CD4-positive, alpha-beta T cell treated with Interferon alpha-2 for 1 hour (primary cell): Measurements from ENCODE around the gene FBXW5.

Experiments used
- DNase-seq, 2 donors: peaks; one replicate each; pipeline ENCODE4 v3.0.0-alpha.2; 2020 to 2022

Gene FBXW5

GRCh38 chr9:136978073-136978864 lies 33.7 kb upstream of the FBXW5 start:
- peak; percentile 71 to 77 for DNase-seq

DNA sequence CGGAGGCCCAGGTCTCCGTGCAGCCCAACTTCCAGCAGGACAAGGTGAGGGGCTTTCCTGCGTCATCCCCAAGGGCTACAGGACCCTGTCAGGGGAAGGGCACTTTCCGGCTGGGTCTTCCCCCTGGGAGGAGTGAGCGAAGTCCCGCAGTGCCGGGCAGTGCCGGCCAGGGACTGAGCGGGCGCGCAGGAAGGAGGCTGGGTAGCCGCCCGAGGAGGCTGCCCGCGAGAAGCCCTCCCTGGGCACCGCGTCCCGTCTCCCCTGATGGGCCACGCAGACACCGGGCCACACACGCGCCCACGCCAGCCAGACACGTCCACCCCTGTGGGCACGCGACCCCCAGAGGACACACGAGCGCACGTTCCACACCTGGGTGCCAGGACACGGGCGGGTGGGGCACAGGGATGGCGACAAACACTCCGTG lies 33.1 kb upstream of the FBXW5 start:
- DNase-seq = no peak

GRCh38 chr9:136977223-136977622 lies 32.7 kb upstream of the FBXW5 start, which contains the start of gene PTGDS:
PTGDS (plus strand) TSS chr9:136977504; CDS start chr9:136977579, 75 bp downstream.
- DNase-seq = no peak

DNA sequence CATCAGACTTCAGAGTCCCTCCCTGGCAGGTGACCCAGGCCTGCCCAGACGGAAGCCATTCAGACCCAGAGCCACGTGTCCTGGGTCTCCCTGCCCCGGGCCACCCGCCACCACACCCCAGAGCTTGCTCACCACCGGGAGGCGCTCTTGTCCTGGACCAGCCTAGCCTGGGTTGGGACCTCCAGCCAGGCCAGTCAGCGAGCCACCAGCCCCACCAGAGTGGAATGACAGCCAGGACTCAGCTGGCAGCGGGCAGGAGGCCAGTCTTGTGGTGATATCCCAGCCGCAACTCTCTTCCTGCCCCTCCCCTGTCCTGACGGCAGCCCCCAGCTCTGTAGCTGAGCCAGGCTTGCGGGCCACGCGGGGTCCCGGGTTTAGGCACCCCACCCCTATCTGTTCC lies 31.1 kb upstream of the FBXW5 start:
- DNase-seq = peak; percentile 26 to 51

DNA sequence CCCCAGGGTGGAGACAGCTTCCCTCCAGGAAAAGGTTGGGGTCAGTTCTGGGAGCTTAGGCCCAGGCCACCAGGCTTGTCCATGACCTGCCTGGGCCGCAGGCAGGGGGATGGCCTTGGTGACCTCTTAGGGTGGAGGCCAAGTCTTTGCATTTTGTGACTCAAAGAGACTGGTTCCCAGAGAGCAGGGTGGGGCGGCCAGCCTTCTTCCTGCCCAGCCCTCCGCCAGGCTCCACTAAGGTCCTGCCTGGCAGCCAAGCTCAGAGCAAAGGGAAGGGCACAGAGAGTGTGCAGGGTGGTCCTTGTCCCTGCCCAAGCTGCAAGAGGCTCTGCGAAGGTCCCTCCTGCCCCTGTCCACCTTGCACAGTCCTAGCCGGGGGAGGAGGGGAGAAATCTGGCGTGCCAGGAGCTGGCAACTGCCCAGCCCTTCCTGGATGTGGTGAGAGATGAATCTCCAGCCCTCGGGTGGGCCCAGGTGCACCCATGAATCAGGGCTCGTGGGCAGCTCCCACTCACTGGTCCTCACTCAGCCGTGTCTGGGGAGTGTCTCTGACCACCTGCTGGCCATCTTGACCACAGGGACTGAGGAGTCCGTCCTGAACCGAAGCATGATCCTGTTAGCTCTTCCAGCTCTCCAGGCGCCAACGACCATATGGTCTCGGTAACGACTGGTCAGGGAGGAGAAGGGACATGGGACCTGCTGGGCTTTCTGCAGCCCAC lies 30.4 kb upstream of the FBXW5 start:
- peak in 1 of 2 donors; percentile 28 for DNase-seq

DNA sequence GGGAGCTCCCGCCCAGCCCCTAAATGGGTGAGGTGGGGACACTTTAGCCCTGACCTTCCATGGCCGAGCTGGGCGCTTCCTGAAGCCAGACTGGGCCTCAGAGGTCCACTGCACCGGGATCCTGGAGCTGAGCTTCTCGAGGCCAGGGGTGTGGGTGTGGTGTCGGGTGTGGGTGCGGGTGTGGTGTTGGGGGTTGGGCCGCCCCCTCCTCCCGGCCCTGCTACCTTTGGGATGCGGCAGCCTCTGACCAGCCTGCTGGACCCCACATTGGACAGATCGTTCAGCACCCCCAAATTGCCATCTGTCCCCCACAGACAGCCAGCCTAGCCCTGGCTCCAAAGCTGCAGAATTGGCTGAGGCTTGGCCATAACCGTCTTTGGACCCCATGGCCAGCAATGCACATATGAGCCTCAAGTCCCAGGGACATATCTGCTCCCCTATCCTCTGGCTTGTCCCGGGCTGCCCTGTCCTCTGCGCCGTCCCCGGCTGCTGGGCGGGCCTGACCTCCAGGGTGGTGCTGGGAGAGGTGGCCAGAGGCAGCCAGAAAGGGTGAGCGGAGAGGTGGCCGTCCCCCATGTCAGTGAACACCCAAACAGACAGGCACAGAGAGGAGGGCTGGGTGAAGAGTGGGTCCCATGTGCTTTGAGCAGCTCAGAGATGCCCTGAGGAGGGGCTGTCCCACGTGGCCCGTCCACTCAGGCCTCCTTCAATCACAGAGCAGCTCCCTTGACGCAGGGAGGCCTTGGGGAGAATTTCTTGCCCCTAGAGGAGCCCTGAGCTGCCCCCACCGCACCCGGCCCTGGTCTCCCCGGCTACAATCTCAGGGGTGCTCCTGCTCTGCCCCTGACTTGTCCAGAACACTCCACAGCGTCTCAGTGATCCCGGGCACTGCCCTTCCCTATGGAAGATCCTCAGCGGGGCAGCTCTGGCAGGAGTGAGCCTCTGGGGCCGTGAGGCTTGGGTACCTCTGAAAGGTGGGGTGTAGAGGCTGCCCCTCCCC lies 29.4 kb upstream of the FBXW5 start:
- no peak for DNase-seq

DNA sequence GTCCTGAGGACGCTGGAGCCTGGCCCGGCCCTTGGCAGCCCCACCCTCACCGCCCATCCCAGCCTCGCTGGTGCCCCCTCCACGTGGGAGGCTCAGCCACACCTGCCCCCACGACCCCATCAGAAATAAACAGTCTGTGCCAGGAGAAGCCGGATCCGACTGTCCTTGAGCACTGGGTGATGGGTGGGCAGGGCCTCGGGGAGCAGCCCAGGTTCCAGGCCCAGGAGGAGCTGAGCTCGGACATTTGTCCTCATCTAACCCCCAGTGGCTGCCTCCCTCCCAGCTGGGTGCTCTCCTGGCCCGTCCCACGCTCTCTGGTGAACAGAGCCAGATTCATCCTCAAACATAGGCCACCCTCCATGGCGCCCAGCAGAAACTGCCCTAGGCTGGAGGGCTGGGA lies 28.2 kb upstream of the FBXW5 start:
- DNase-seq = no peak

DNA sequence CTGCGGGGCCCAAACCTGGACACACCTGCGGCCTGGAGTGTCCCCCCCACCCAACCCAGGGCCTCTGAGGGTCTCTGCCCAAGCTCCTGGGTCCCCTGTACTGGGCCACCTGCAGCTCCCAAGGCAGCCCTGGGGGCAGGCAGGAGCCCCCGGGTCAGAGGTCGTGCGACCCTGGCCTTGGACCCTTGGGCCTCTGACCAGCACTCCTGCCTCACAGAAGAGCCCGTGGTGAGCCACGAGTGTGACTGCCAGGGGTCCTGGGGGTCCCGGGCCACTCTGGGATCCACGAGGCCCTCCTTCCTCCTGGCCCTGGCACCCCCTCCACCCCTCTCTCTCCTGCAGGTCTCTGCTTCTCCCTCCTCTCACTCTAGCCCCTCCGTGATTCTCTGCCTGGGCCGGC lies 27.8 kb upstream of the FBXW5 start:
- no peak for DNase-seq

DNA sequence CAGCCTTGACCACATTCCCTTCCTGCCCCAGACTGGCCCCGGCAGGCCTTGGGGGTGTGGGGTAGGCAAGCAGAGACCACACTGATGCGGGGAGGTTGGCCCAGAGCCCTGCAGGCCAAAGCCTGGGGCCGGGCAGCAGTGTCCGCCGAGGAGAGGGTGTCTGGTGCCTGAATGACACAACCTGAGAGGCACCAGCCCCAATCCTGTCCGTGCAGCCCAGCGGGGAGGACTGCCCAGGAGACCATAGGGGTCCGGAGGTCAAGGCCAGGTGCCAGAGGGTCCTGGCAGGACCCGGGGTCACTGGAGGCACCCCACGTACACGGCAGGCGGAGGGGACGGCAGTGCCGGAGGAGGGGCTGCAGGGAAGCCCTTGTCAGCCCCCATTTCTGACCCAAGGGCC lies 27.2 kb upstream of the FBXW5 start:
- no peak for DNase-seq

DNA sequence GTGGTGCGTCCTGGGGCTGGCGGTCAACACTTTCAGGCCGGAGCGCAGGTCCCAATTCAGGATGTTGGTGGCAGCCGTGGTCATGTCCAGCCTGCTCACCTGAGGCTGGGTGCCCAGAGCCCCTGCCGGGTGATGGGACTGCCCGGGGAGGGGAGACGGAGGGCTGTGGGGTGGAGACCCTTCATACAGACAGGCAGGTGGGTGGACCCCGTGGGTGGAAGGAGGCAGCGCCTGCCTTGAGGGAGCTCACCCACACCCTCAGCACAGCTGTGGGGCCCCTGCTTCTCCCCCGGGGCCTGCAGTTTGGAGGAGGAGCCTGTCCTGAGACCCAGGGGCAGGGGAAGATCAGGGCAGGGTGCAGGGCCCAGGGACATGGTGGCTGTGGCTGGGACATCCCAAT lies 25.8 kb upstream of the FBXW5 start:
- no peak for DNase-seq

DNA sequence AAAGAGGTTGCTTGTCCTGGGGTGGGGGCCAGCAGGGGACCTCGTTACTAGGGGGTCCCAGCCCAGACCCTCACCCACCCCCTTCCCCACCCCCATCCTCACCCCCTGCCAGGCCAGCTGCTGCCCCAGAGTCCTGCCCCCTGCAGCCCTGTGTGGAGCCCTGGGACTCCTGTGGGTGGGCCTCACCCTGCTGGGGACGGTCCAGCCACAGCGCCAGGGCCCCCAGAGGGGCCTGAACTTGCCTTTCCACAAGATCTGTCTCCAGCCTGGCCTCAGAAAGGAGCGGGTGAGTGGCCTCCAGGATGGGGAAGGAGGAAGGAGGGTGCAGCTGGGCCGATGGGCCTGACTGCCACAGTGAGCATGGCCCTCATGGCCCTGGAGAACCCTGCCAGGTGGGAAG lies 25.2 kb upstream of the FBXW5 start:
- no peak for DNase-seq

DNA sequence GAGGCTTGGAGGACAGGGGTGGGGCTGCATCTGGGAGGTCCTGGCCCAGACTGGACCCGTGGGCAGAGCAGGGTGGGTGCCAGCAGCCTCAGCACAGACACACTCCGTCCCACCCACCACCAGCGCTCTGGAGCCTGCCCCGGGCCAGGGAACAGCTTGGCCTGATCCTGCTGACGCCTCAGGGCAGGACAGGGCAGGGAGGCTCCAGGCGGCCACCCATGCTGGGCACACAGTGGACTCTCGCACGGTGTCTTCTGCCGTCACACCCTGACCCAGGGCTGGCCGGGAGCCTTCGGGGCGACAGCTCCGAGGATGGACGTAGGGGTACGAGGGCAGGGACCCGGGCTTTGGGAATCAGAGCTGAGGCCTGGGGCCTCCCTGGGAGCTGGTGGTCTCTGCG lies 24.6 kb upstream of the FBXW5 start:
- no peak for DNase-seq

- DNase-seq = no peak
Observed at GRCh38 chr9:136968333-136969127, 24.0 kb upstream of the FBXW5 start.

DNA sequence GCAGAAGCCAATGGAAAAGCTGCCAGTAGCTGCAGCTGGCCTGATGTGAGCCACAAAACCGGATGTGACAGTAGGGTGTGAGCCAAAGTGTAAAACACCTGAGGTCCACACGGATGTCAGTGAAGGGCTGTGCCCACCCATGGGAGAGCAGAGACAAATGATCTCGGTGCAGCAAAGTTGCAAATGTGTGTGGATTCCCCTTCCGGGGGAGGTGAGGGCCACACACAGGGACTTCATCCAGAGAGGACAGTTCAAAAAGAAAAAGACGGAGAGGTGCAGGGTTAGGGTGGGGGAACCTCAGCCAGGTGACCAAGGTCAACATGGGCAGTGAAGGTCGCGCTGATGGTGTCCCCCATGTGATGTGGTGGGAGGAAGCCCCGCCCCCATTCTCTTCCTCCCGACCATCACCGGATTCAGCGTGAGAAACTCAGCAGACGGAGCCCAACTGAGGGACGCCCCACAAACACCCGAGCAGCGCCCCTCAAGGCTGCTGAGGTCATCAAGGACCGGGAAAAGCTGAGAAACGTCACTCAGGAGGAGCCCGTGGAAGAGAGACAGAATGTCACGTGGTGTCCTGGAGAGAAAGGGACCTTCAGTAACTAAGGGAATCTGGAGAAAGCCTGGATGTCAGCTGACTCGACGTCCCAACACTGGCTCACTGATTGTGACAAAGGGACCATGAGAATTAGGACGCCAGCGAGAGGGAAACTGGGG lies 21.4 kb upstream of the FBXW5 start:
- peak; percentile 46 to 74 for DNase-seq

DNA sequence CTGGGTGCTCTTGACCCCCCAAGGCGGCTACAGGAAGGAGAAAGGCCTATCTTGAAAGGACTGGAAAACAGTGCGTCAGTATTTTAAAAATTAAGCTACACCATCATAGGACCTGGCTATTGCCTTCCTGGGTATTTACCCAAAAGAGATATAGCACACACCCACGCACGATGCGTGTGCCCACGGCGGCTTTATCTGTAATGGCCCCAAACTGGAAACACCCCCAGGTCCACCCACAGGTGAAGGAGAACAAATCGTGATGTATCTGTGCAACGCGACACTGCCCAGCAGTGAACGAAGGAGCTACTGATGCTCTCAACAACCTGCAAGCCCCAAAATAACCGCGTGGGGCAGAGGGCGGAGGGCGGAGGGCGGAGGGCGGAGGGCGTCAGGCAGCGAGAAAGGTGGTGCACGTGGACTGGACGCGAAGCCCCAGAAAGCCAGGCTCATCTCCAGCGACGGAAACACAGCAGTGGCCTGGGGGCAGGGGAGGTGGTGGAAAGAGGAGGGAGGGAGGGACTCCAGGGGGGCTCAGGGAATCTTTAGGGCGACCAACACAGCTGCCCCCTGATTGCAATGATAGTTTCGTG lies 20.4 kb upstream of the FBXW5 start:
- no peak for DNase-seq

DNA sequence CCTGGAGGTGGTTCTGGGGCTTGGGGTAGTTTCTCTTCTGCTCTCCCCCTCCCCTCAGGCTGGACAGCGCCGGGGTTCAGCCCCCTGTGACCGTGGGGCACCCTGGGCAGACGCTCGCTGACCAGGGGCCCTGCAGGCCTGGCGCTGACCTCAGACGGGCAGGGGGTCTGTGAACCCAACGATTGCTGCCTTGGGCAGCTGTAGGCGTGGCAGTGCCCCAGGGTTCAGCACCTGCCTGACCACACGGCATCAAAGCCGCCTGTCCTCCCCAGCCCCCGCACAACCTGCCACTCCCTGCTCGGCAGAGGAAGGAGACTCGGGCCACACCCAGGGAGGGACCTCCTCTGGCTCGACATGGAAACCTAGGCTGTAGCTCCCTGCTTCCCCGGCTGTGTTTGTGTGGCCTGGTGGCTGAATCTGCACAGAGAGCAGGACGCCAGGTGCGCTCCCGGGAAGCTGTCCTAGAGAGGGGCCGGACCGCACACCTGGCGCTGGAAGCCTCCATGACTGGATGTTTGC lies 19.7 kb upstream of the FBXW5 start:
- DNase-seq = no peak

GRCh38 chr9:136963751-136964150 lies 19.2 kb upstream of the FBXW5 start:
- DNase-seq = no peak

- no peak for DNase-seq
Observed at GRCh38 chr9:136963341-136963740, 18.8 kb upstream of the FBXW5 start.

- no peak for DNase-seq
Observed at GRCh38 chr9:136962701-136963248, 18.2 kb upstream of the FBXW5 start.

DNA sequence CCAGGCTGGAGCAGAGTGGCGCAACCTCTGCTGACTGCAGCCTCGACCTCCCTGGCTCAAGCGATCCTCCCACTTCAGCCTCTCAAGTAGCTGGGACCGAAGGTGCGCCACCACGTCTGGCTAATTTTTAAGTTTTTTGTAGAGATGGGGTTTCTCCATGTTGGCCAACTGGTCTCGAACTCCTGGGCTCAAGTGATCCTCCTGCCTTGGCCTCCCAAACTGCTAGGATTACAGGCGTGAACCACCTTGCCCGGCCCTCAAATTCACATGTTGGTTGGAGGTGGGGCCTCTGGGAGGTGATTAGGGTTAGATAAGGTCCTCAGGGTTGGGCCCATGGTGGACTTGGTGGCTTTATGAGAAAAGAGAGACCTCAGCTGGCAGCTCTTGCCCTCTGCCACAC lies 17.6 kb upstream of the FBXW5 start:
- DNase-seq = no peak
